HepG2 (cell line): ENCODE data around the gene RFC2. TPM values are rescaled to one million over a fixed set of nuclear protein-coding genes. Genes with fewer than 3 reads are reported as not detected.

ENCODE experiments used
- ATF7-NPFF ChIP-seq: sonication (generic); formaldehyde crosslinking; IDR thresholded peaks from 2 replicates; pipeline ENCODE4 v1.8.1; 2023; ENCODE audit warnings: mild to moderate bottlenecking, low read depth, missing genetic modification reagents, moderate library complexity
- CEBPB ChIP-seq: IDR thresholded peaks from 2 replicates; pipeline ENCODE4 v1.6.1; 2011; ENCODE audit warnings: low read depth, low read length, improper control_type of control experiment, borderline replicate concordance
- ELF3 ChIP-seq: IDR thresholded peaks from 2 replicates; pipeline ENCODE4 v1.6.1; 2016; ENCODE audit warnings: missing genetic modification reagents, missing compliant biosample characterization
- HES4 ChIP-seq: sonication (generic); formaldehyde crosslinking; IDR thresholded peaks from 2 replicates; pipeline ENCODE4 v1.9.0; 2021; ENCODE audit warnings: mild to moderate bottlenecking, missing genetic modification reagents, borderline replicate concordance
- MAFK ChIP-seq, 2 experiments: IDR thresholded peaks in 1 of 2; conservative IDR thresholded peaks in 1 of 2; 2 replicates each; pipeline ENCODE4 v1.6.1; 2011; ENCODE audit warnings: improper control_type of control experiment in 2 of 2, low read length in 2 of 2
- MED8 ChIP-seq: sonication (generic); formaldehyde crosslinking; IDR thresholded peaks from 2 replicates; pipeline ENCODE4 v1.8.1; 2023; ENCODE audit warnings: mild to moderate bottlenecking, missing genetic modification reagents; ENCODE audit not compliant: insufficient replicate concordance
- PCBP1 ChIP-seq: fragments of 200-400 bp; formaldehyde crosslinking; IDR thresholded peaks from 2 replicates; pipeline ENCODE4 v1.6.1; 2017; ENCODE audit warnings: mild to moderate bottlenecking, low read depth, low read length, borderline replicate concordance
- POLR2A ChIP-seq, 2 experiments: IDR thresholded peaks; 2 replicates each; pipeline ENCODE4 v1.6.1; 2011; ENCODE audit warnings: low read depth in 2 of 2, low read length in 2 of 2, mild to moderate bottlenecking in 1 of 2, moderate library complexity in 1 of 2; ENCODE audit not compliant: insufficient read depth in 1 of 2
- SRSF4 ChIP-seq: fragments of 200-400 bp; formaldehyde crosslinking; IDR thresholded peaks from one replicate; pipeline ENCODE4 v1.6.1; 2018; ENCODE audit warnings: mild to moderate bottlenecking, low read depth, low read length, moderate library complexity; ENCODE audit not compliant: poor library complexity, severe bottlenecking
- ZFY ChIP-seq: sonication (generic); formaldehyde crosslinking; IDR thresholded peaks from 2 replicates; pipeline ENCODE4 v1.4.0; 2020; ENCODE audit warnings: missing genetic modification reagents
- ZMYM3 ChIP-seq: sonication (generic); formaldehyde crosslinking; IDR thresholded peaks from 2 replicates; pipeline ENCODE4 v1.5.1; 2020; ENCODE audit warnings: mild to moderate bottlenecking, missing genetic modification reagents
- ZNF12 ChIP-seq: sonication (generic); formaldehyde crosslinking; IDR thresholded peaks from 2 replicates; pipeline ENCODE4 v1.5.0; 2020; ENCODE audit warnings: missing genetic modification reagents
- ZNF431 ChIP-seq: sonication (generic); formaldehyde crosslinking; IDR thresholded peaks from 2 replicates; pipeline ENCODE4 v1.9.0; 2022; ENCODE audit warnings: missing genetic modification reagents, low read depth, mild to moderate bottlenecking, borderline replicate concordance
- ZNF501 ChIP-seq: sonication (generic); formaldehyde crosslinking; IDR thresholded peaks from 2 replicates; pipeline ENCODE4 v1.5.1; 2020; ENCODE audit warnings: mild to moderate bottlenecking, moderate library complexity, missing genetic modification reagents
- ZNF558 ChIP-seq: sonication (generic); formaldehyde crosslinking; IDR thresholded peaks from 2 replicates; pipeline ENCODE4 v1.9.0; 2022; ENCODE audit warnings: mild to moderate bottlenecking, missing genetic modification reagents, borderline replicate concordance
- ZSCAN25 ChIP-seq: sonication (generic); formaldehyde crosslinking; IDR thresholded peaks from 2 replicates; pipeline ENCODE4 v1.8.0; 2022; ENCODE audit warnings: mild to moderate bottlenecking, missing genetic modification reagents
- polyA plus RNA-seq, 8 experiments: library from polyadenylated mRNA; depleted of rRNA in 3 of 8; stranded (reverse) in 7 of 8; unstranded in 1 of 8; fragments of >200 nt; fragmentation: Illumina TruSeq in 4 of 8; extraction: Trizol in 4 of 8; gene quantifications; 2 replicates each; pipeline versions ENCODE4 v1.2.1 to v1.2.3, GENCODE V29; 2011 to 2016; ENCODE audit warnings: low read depth in 4 of 8, missing spikeins in 1 of 8, mixed read lengths in 1 of 8; ENCODE audit not compliant: insufficient read depth in 1 of 8
- total RNA-seq, 5 experiments: library from RNA; depleted of rRNA; stranded (reverse); fragments of >200 nt; fragmentation: Illumina TruSeq; extraction: Trizol; gene quantifications; 2 replicates each; pipeline ENCODE4 v1.2.3, GENCODE V29; 2016; ENCODE audit warnings: low read depth in 1 of 5
- TF ChIP-seq, protein P1 (sequence below): sonication (generic); formaldehyde crosslinking; IDR thresholded peaks from 2 replicates; pipeline ENCODE4 v1.4.0; 2020; ENCODE audit warnings: missing genetic modification reagents
- TF ChIP-seq, protein P2 (sequence below): sonication (generic); formaldehyde crosslinking; IDR thresholded peaks from 2 replicates; pipeline ENCODE4 v1.9.0; 2022; ENCODE audit warnings: missing genetic modification reagents, mild to moderate bottlenecking, borderline replicate concordance
- TF ChIP-seq, protein P3 (sequence below): sonication (generic); formaldehyde crosslinking; IDR thresholded peaks from 2 replicates; pipeline ENCODE4 v1.5.1; 2020; ENCODE audit warnings: mild to moderate bottlenecking, missing genetic modification reagents, moderate library complexity
- TF ChIP-seq, protein P4 (sequence below): IDR thresholded peaks from 2 replicates; pipeline ENCODE4 v1.6.1; 2016; ENCODE audit warnings: missing compliant biosample characterization, missing genetic modification reagents, borderline replicate concordance

The RFC2 gene
- total and polyA plus RNA-seq, 2 of the 13 experiments (the other 11 are each of a cell fraction or from before 2014, with no cell fraction given): 14.6 to 43.5 TPM

DNA sequence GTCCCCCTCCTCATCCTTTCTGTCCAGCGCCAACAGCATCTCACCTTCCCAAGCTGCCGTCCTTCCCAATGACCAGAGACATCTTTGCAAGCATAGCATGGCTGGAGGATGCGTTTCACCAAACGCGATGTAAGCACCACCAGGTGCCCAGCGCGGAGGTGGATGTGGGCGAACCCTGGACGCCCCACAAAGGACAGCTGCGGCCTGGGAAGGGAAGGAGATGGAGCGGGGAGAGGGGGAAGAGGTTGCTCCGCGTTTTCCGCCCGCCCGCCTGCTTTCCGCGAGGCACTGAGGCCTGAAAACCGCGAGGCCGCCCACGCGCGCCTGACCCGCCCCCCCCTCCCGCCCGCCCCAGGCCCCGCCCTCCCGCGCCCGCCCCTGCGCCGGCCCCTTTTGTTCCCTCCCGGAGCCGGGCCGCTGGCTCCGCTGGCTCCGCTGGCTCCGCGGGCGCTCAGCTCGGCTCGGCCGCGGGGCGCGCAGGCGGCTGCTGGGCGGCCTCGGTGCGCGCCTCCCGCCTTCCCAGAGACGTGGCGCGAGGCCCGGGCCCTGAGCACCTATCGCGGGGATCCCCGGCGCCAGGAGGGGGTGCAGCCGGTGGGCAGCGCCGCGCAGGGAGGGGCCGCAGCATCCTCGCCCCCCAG, 34.9 kb upstream of the RFC2 start, which contains the start of gene CLIP2 (continued):
- TF ChIP-seq, protein P1, sequence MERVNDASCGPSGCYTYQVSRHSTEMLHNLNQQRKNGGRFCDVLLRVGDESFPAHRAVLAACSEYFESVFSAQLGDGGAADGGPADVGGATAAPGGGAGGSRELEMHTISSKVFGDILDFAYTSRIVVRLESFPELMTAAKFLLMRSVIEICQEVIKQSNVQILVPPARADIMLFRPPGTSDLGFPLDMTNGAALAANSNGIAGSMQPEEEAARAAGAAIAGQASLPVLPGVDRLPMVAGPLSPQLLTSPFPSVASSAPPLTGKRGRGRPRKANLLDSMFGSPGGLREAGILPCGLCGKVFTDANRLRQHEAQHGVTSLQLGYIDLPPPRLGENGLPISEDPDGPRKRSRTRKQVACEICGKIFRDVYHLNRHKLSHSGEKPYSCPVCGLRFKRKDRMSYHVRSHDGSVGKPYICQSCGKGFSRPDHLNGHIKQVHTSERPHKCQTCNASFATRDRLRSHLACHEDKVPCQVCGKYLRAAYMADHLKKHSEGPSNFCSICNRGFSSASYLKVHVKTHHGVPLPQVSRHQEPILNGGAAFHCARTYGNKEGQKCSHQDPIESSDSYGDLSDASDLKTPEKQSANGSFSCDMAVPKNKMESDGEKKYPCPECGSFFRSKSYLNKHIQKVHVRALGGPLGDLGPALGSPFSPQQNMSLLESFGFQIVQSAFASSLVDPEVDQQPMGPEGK (CRISPR knock-in tag): peak; percentile 14; the same call in 1 of the 2 replicates
- 0 out of 2 replicates have a peak, but pooled peaks have one; percentile 42 for TF ChIP-seq PCBP1
- peak; percentile 64 for TF ChIP-seq ZMYM3 (CRISPR knock-in tag)
- no peak for TF ChIP-seq MED8 (CRISPR knock-in tag)
- TF ChIP-seq, protein P2, sequence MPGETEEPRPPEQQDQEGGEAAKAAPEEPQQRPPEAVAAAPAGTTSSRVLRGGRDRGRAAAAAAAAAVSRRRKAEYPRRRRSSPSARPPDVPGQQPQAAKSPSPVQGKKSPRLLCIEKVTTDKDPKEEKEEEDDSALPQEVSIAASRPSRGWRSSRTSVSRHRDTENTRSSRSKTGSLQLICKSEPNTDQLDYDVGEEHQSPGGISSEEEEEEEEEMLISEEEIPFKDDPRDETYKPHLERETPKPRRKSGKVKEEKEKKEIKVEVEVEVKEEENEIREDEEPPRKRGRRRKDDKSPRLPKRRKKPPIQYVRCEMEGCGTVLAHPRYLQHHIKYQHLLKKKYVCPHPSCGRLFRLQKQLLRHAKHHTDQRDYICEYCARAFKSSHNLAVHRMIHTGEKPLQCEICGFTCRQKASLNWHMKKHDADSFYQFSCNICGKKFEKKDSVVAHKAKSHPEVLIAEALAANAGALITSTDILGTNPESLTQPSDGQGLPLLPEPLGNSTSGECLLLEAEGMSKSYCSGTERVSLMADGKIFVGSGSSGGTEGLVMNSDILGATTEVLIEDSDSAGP (CRISPR knock-in tag): peak; percentile 35; the same call in 1 of the 2 replicates
- TF ChIP-seq ELF3 (CRISPR knock-in tag): peak; percentile 8; the same call in 1 of the 2 replicates
- no peak for TF ChIP-seq MAFK (conservative IDR thresholded peaks at IDR 0.05 in 1 of 2, IDR thresholded peaks at IDR 0.05 in 1 of 2; ENCODE audit: low read length in 2 of 2)
- peak; percentile 81; the same call in 1 of the 2 replicates for TF ChIP-seq ATF7-NPFF (CRISPR knock-in tag)
- 0 out of 2 replicates have a peak, but pooled peaks have one; percentile 32 for TF ChIP-seq ZNF501 (CRISPR knock-in tag)
- TF ChIP-seq, protein P3, sequence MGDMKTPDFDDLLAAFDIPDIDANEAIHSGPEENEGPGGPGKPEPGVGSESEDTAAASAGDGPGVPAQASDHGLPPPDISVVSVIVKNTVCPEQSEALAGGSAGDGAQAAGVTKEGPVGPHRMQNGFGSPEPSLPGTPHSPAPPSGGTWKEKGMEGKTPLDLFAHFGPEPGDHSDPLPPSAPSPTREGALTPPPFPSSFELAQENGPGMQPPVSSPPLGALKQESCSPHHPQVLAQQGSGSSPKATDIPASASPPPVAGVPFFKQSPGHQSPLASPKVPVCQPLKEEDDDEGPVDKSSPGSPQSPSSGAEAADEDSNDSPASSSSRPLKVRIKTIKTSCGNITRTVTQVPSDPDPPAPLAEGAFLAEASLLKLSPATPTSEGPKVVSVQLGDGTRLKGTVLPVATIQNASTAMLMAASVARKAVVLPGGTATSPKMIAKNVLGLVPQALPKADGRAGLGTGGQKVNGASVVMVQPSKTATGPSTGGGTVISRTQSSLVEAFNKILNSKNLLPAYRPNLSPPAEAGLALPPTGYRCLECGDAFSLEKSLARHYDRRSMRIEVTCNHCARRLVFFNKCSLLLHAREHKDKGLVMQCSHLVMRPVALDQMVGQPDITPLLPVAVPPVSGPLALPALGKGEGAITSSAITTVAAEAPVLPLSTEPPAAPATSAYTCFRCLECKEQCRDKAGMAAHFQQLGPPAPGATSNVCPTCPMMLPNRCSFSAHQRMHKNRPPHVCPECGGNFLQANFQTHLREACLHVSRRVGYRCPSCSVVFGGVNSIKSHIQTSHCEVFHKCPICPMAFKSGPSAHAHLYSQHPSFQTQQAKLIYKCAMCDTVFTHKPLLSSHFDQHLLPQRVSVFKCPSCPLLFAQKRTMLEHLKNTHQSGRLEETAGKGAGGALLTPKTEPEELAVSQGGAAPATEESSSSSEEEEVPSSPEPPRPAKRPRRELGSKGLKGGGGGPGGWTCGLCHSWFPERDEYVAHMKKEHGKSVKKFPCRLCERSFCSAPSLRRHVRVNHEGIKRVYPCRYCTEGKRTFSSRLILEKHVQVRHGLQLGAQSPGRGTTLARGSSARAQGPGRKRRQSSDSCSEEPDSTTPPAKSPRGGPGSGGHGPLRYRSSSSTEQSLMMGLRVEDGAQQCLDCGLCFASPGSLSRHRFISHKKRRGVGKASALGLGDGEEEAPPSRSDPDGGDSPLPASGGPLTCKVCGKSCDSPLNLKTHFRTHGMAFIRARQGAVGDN (CRISPR knock-in tag): peak; percentile 42
- no peak for TF ChIP-seq CEBPB
- TF ChIP-seq HES4 (CRISPR knock-in tag): 0 out of 2 replicates have a peak, but pooled peaks have one; percentile 66
- TF ChIP-seq POLR2A (IDR thresholded peaks at IDR 0.05; ENCODE audit: insufficient read depth in 1 of 2, low read depth in 2 of 2, low read length in 2 of 2): peak in 1 of 2 experiments; percentile 61; a peak in 2 of 4 replicates
- no peak for TF ChIP-seq SRSF4
- 0 out of 2 replicates have a peak, but pooled peaks have one; percentile 11 for TF ChIP-seq ZNF12
- TF ChIP-seq, protein P4, sequence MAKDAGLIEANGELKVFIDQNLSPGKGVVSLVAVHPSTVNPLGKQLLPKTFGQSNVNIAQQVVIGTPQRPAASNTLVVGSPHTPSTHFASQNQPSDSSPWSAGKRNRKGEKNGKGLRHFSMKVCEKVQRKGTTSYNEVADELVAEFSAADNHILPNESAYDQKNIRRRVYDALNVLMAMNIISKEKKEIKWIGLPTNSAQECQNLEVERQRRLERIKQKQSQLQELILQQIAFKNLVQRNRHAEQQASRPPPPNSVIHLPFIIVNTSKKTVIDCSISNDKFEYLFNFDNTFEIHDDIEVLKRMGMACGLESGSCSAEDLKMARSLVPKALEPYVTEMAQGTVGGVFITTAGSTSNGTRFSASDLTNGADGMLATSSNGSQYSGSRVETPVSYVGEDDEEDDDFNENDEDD (CRISPR knock-in tag): peak; percentile 43; the same call in 1 of the 2 replicates
- TF ChIP-seq ZSCAN25 (CRISPR knock-in tag): peak; percentile 80
- TF ChIP-seq ZNF431 (CRISPR knock-in tag): 0 out of 2 replicates have a peak, but pooled peaks have one; percentile 36
- TF ChIP-seq ZFY: peak; percentile 78
- TF ChIP-seq ZNF558 (CRISPR knock-in tag): peak; percentile 23; the same call in 1 of the 2 replicates
